ENCODE measurements around the gene UBN2.

Gene UBN2

GRCh38 chr7:139232377-139232717 is 1.3 kb downstream of the UBN2 start:
- DNase-seq (ENCODE audit: low read depth): no peak

- DNase-seq (ENCODE audit: low read depth): no peak
Observed at GRCh38 chr7:139232904-139233303, 1.9 kb downstream of the UBN2 start.

- no peak for DNase-seq (ENCODE audit: low read depth)
Observed at GRCh38 chr7:139241258-139241657, 10.2 kb downstream of the UBN2 start.

GRCh38 chr7:139242741-139243281 is 11.8 kb downstream of the UBN2 start:
- no peak for DNase-seq (ENCODE audit: low read depth)

- DNase-seq (ENCODE audit: low read depth): no peak
Observed at GRCh38 chr7:139245401-139245800, 14.4 kb downstream of the UBN2 start.

GRCh38 chr7:139246494-139246893 is 15.5 kb downstream of the UBN2 start:
- DNase-seq (ENCODE audit: low read depth): no peak

GRCh38 chr7:139246905-139247304 is 15.9 kb downstream of the UBN2 start:
- no peak for DNase-seq (ENCODE audit: low read depth)

GRCh38 chr7:139249179-139249810 is 18.3 kb downstream of the UBN2 start:
- DNase-seq (ENCODE audit: low read depth): no peak

GRCh38 chr7:139252451-139252850 is 21.4 kb downstream of the UBN2 start:
- DNase-seq (ENCODE audit: low read depth): no peak

GRCh38 chr7:139254281-139254680 is 23.2 kb downstream of the UBN2 start:
- DNase-seq (ENCODE audit: low read depth): no peak

GRCh38 chr7:139254728-139255127 is 23.7 kb downstream of the UBN2 start:
- no peak for DNase-seq (ENCODE audit: low read depth)

GRCh38 chr7:139255290-139255689 is 24.3 kb downstream of the UBN2 start:
- no peak for DNase-seq (ENCODE audit: low read depth)

GRCh38 chr7:139259142-139259541 is 28.1 kb downstream of the UBN2 start:
- DNase-seq (ENCODE audit: low read depth): no peak

GRCh38 chr7:139264220-139264619 is 33.2 kb downstream of the UBN2 start:
- no peak for DNase-seq (ENCODE audit: low read depth)

GRCh38 chr7:139265673-139266072 is 34.6 kb downstream of the UBN2 start:
- DNase-seq (ENCODE audit: low read depth): no peak

GRCh38 chr7:139271718-139272628 is 40.9 kb downstream of the UBN2 start:
- no peak for DNase-seq (ENCODE audit: low read depth)

- DNase-seq (ENCODE audit: low read depth): no peak
Observed at GRCh38 chr7:139284252-139284896, 53.3 kb downstream of the UBN2 start.

GRCh38 chr7:139286144-139286543 is 55.1 kb downstream of the UBN2 start:
- DNase-seq (ENCODE audit: low read depth): no peak

GRCh38 chr7:139292821-139293220 is 61.8 kb downstream of the UBN2 start:
- DNase-seq (ENCODE audit: low read depth): no peak

GRCh38 chr7:139293534-139293933 is 62.5 kb downstream of the UBN2 start:
- no peak for DNase-seq (ENCODE audit: low read depth)

- no peak for DNase-seq (ENCODE audit: low read depth)
Observed at GRCh38 chr7:139294241-139294640, 63.2 kb downstream of the UBN2 start.

- no peak for DNase-seq (ENCODE audit: low read depth)
Observed at GRCh38 chr7:139294951-139295575, 64.0 kb downstream of the UBN2 start.
